HCT116 (cell line): Measurements from ENCODE around the gene NDUFB6. TPM values are rescaled to one million over a fixed set of nuclear protein-coding genes. Genes with fewer than 3 reads are reported as not detected.

Experiments
- ATAC-seq: fragments of 200-7000 bp; cut with Tn5 transposase; 2 replicates; pipeline ENCODE4 v1.9.1; 2020; ENCODE audit warnings: mild to moderate bottlenecking, moderate library complexity
- BruUV-seq: library from RNA; stranded (reverse); fragments of 400-500 nt; replicated peaks from 2 replicates; lab custom pipeline; 2021; lab: Mats Ljungman, UMichigan
- CTCF ChIA-PET: fragments of 300-600 bp; sonication (Branson Sonifier 250); formaldehyde crosslinking; loops from one replicate; lab custom pipeline; 2021; ENCODE audit warnings: antibody characterized with exemption; lab: Charles Lee
- POLR2A ChIA-PET: fragments of 300-600, 350-600 bp; sonication (Branson Sonifier 250); formaldehyde crosslinking; loops from one replicate; lab custom pipeline; 2021; ENCODE audit warnings: antibody characterized with exemption; lab: Charles Lee
- RAD21 ChIA-PET, 2 experiments: fragments of 300-600 bp; sonication (Branson Sonifier 250); formaldehyde crosslinking; loops; one replicate each; lab custom pipeline; 2023; ENCODE audit warnings: low total read pairs in 2 of 2; ENCODE audit not compliant: uncharacterized antibody in 2 of 2, unreplicated experiment in 2 of 2, low non-redundant PET in 1 of 2; lab: Charles Lee
- DNase-seq: peaks from one replicate; pipeline ENCODE4 v3.0.0-alpha.2; 2010; ENCODE audit warnings: low read depth, low spot score
- H2AFZ ChIP-seq: fragments of 200-600 bp; shearing (Covaris generic), sonication (generic); 2 replicates; pipeline ENCODE4 v1.6.1; 2017; ENCODE audit warnings: low read depth, mixed run types, mixed read lengths, antibody characterized with exemption, low read length; ENCODE audit not compliant: poor library complexity, severe bottlenecking
- H3K27ac ChIP-seq: 2 replicates; pipeline ENCODE4 v1.5.1; 2012; ENCODE audit warnings: low read depth, low read length
- H3K27me3 ChIP-seq: fragments of 200-600 bp; sonication (generic); 2 replicates; pipeline ENCODE4 v1.6.1; 2016; ENCODE audit warnings: mixed run types, low read length, mixed read lengths; ENCODE audit not compliant: insufficient read depth
- H3K36me3 ChIP-seq, 2 experiments: fragments of 200-500 bp in 1 of 2; fragments of 200-600 bp in 1 of 2; sonication (Bioruptor generic) in 1 of 2; sonication (generic) in 1 of 2; 2 replicates each; pipeline versions ENCODE4 v1.5.1 to v1.6.1; 2014 to 2016; ENCODE audit warnings: low read length in 2 of 2, inconsistent platforms in 1 of 2, mixed read lengths in 1 of 2, mixed run types in 1 of 2; ENCODE audit not compliant: insufficient read depth in 2 of 2, control insufficient read depth in 1 of 2
- H3K4me1 ChIP-seq, 2 experiments: fragments of 200-600 bp in 1 of 2; sonication (generic) in 1 of 2; 2 replicates each; pipeline versions ENCODE4 v1.5.1 to v1.6.1; 2012 to 2017; ENCODE audit warnings: low read length in 2 of 2, inconsistent platforms in 1 of 2, mild to moderate bottlenecking in 1 of 2, mixed read lengths in 1 of 2, mixed run types in 1 of 2, moderate library complexity in 1 of 2; ENCODE audit not compliant: insufficient read depth in 2 of 2, control insufficient read depth in 1 of 2
- H3K4me2 ChIP-seq: fragments of 200-600 bp; sonication (generic); 2 replicates; pipeline ENCODE4 v1.6.1; 2017; ENCODE audit warnings: mixed run types, low read length, mixed read lengths
- H3K4me3 ChIP-seq, 2 experiments: fragments of 200-600 bp in 1 of 2; sonication (generic) in 1 of 2; replicated peaks in 1 of 2; 2 replicates each; pipeline ENCODE4 v1.5.1; 2011 to 2016; ENCODE audit warnings: low read length in 2 of 2, control low read depth in 1 of 2, low read depth in 1 of 2, mild to moderate bottlenecking in 1 of 2, mixed read lengths in 1 of 2, mixed run types in 1 of 2
- H3K79me2 ChIP-seq: fragments of 200-600 bp; sonication (generic); 2 replicates; pipeline ENCODE4 v1.6.1; 2017; ENCODE audit warnings: mild to moderate bottlenecking, mixed run types, low read length, moderate library complexity, mixed read lengths; ENCODE audit not compliant: insufficient read depth
- H3K9ac ChIP-seq: fragments of 200-600 bp; sonication (generic); 2 replicates; pipeline ENCODE4 v1.6.1; 2016; ENCODE audit warnings: low read length, mixed read lengths
- H3K9me2 ChIP-seq: fragments of 200-600 bp; sonication (generic), shearing (Covaris generic); 2 replicates; pipeline ENCODE4 v1.6.1; 2017; ENCODE audit warnings: mixed run types, mild to moderate bottlenecking, moderate library complexity; ENCODE audit not compliant: insufficient read depth
- H3K9me3 ChIP-seq, 2 experiments: fragments of 200-500 bp in 1 of 2; fragments of 200-600 bp in 1 of 2; sonication (Bioruptor generic) in 1 of 2; sonication (generic) in 1 of 2; 2 replicates each; pipeline ENCODE4 v1.6.1; 2014 to 2017; ENCODE audit warnings: low read length in 2 of 2, mixed read lengths in 2 of 2, inconsistent platforms in 1 of 2, low read depth in 1 of 2, mild to moderate bottlenecking in 1 of 2, mixed run types in 1 of 2, moderate library complexity in 1 of 2; ENCODE audit not compliant: control insufficient read depth in 1 of 2, insufficient read depth in 1 of 2
- H4K20me1 ChIP-seq: fragments of 200-600 bp; sonication (generic), shearing (Covaris generic); 2 replicates; pipeline ENCODE4 v1.6.1; 2017; ENCODE audit warnings: mixed run types, mild to moderate bottlenecking, moderate library complexity; ENCODE audit not compliant: insufficient read depth
- CEBPB ChIP-seq: IDR thresholded peaks from 2 replicates; pipeline ENCODE4 v1.6.1; 2012; ENCODE audit warnings: low read depth
- FOSL1 ChIP-seq: IDR thresholded peaks from 2 replicates; pipeline ENCODE4 v1.6.1; 2012; ENCODE audit warnings: low read depth
- MAX ChIP-seq: IDR thresholded peaks from 2 replicates; pipeline ENCODE4 v1.6.1; 2012
- RAD21 ChIP-seq: IDR thresholded peaks from 2 replicates; pipeline ENCODE4 v1.6.1; 2012; ENCODE audit warnings: low read depth, mild to moderate bottlenecking
- intact Hi-C: fragments of 100-400 bp; cut with micrococcal nuclease; formaldehyde crosslinking; loops from 2 replicates; pipeline ENCODE4 v1.10.0; 2022
- total RNA-seq: library from RNA; stranded (reverse); gene quantifications from one replicate; pipeline ENCODE4 v1.2.1, GENCODE V29; 2021; ENCODE audit not compliant: unreplicated experiment
- TF ChIP-seq, protein P1 (sequence below): IDR thresholded peaks from 2 replicates; pipeline ENCODE4 v1.6.1; 2012; ENCODE audit warnings: low read depth
- TF ChIP-seq, protein P2 (sequence below), 3 experiments: fragments of 200-600 bp in 1 of 3; sonication (generic) in 1 of 3; IDR thresholded peaks in 2 of 3; conservative IDR thresholded peaks in 1 of 3; 2 replicates each; pipeline ENCODE4 v1.5.1; 2012 to 2017; ENCODE audit warnings: low read depth in 2 of 3, low read length in 2 of 3, antibody characterized with exemption in 1 of 3, borderline replicate concordance in 1 of 3, control low read depth in 1 of 3, mild to moderate bottlenecking in 1 of 3, mixed read lengths in 1 of 3, mixed run types in 1 of 3, moderate library complexity in 1 of 3; ENCODE audit not compliant: insufficient read depth in 1 of 3

The NDUFB6 gene
- total RNA-seq, 1 experiment from 2014 or later = 68.9 TPM

DNA sequence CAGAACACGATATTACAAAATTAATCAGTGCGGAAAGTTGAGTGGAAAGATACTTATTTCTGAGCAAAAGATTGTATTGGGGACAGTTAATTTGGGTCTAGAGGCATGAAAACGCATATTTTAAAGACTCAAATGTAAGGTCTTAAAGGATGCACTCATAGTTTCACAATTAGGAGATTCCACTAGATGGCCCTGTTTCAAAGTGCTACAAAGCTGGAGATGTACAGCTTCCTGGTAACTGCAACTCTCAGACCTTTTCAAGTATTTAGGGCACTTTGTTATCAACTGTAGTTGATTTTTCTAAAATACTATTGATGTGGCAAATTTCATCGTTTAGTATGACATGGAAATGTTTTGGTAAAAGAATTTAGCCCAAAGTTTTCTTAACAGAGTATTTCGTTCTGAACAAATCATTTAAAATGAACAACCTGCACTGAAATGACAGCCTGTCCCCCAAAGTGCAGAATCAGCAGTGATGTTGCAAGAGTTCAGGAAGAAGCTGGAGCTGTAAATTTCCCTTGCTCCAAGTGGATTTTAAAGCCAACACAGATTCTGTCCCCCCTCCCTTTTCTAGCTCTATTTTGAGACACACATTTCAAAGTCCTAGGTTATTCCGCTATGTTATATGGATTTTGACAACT is 16.2 kb upstream of the NDUFB6 start:
- ChIA-PET RAD21 (interaction anchor here (0.9 to 1.7 kb wide), 2 partner anchors 114 to 378 kb away, joined by 4 to 11 read pairs; no protein-coding TSS in a partner anchor), POLR2A (interaction anchor here (1.0 kb wide), 1 partner anchor 436 kb away, joined by 4 read pairs; the partner anchor contains the start of gene DNAJA1), CTCF (interaction anchor here (0.7 to 4.7 kb wide), 15 partner anchors 9 to 637 kb away, joined by 3 to 66 read pairs (median 6); no protein-coding TSS in a partner anchor)
- H4K20me1 ChIP-seq = no peaks in the 10 kb centered on the region
- no peak overlapping the region for H3K9ac ChIP-seq
- H3K9me3 ChIP-seq = no peaks in the 10 kb centered on the region
- no peak overlapping the region for H3K4me2 ChIP-seq
- H3K27ac ChIP-seq = no peak overlapping the region
- intact Hi-C loops = loop anchor here (1.0 to 10.0 kb wide), 4 partner anchors 114 to 636 kb away; no protein-coding TSS in a partner anchor
- DNase-seq (peak; percentile 38), ATAC-seq (peak; percentile 84)
- no peak overlapping the region for H2AFZ ChIP-seq
- H3K9me2 ChIP-seq = no peaks in the 10 kb centered on the region
- H3K4me3 ChIP-seq = no peak overlapping the region
- no peaks in the 10 kb centered on the region for H3K27me3 ChIP-seq
- no peaks in the 10 kb centered on the region for H3K4me1 ChIP-seq
- no peaks in the 10 kb centered on the region for H3K79me2 ChIP-seq
- H3K36me3 ChIP-seq = no peaks in the 10 kb centered on the region
- TF ChIP-seq, protein P1, sequence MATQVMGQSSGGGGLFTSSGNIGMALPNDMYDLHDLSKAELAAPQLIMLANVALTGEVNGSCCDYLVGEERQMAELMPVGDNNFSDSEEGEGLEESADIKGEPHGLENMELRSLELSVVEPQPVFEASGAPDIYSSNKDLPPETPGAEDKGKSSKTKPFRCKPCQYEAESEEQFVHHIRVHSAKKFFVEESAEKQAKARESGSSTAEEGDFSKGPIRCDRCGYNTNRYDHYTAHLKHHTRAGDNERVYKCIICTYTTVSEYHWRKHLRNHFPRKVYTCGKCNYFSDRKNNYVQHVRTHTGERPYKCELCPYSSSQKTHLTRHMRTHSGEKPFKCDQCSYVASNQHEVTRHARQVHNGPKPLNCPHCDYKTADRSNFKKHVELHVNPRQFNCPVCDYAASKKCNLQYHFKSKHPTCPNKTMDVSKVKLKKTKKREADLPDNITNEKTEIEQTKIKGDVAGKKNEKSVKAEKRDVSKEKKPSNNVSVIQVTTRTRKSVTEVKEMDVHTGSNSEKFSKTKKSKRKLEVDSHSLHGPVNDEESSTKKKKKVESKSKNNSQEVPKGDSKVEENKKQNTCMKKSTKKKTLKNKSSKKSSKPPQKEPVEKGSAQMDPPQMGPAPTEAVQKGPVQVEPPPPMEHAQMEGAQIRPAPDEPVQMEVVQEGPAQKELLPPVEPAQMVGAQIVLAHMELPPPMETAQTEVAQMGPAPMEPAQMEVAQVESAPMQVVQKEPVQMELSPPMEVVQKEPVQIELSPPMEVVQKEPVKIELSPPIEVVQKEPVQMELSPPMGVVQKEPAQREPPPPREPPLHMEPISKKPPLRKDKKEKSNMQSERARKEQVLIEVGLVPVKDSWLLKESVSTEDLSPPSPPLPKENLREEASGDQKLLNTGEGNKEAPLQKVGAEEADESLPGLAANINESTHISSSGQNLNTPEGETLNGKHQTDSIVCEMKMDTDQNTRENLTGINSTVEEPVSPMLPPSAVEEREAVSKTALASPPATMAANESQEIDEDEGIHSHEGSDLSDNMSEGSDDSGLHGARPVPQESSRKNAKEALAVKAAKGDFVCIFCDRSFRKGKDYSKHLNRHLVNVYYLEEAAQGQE = no peak
- 0 out of 2 replicates have a peak, but pooled peaks have one; percentile 18 for TF ChIP-seq CEBPB
- TF ChIP-seq FOSL1 = no peak
- TF ChIP-seq, protein P2, sequence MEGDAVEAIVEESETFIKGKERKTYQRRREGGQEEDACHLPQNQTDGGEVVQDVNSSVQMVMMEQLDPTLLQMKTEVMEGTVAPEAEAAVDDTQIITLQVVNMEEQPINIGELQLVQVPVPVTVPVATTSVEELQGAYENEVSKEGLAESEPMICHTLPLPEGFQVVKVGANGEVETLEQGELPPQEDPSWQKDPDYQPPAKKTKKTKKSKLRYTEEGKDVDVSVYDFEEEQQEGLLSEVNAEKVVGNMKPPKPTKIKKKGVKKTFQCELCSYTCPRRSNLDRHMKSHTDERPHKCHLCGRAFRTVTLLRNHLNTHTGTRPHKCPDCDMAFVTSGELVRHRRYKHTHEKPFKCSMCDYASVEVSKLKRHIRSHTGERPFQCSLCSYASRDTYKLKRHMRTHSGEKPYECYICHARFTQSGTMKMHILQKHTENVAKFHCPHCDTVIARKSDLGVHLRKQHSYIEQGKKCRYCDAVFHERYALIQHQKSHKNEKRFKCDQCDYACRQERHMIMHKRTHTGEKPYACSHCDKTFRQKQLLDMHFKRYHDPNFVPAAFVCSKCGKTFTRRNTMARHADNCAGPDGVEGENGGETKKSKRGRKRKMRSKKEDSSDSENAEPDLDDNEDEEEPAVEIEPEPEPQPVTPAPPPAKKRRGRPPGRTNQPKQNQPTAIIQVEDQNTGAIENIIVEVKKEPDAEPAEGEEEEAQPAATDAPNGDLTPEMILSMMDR (IDR thresholded peaks at IDR 0.05 in 2 of 3, conservative IDR thresholded peaks at IDR 0.05 in 1 of 3; ENCODE audit: borderline replicate concordance in 1 of 3, insufficient read depth in 1 of 3, low read depth in 2 of 3, low read length in 2 of 3) = peak; percentile 59 to 73 (median 66); a peak in 5 of 6 replicates
- TF ChIP-seq RAD21 = peak; percentile 83
- TF ChIP-seq MAX = no peak
- BruUV-seq = no TSS peak
